ENCODE data around the gene RBM6. TPM values are rescaled to one million over a fixed set of nuclear protein-coding genes. Genes with fewer than 3 reads are reported as not detected.

The RBM6 gene
- 142 TPM for total RNA-seq
- polyA plus RNA-seq = 10 to 100 TPM; 23.1 to 27.4 (median 24.7) TPM

- Histone ChIP-seq H3K36me3 (ENCODE audit: control insufficient read depth, insufficient read depth, low read length) (no peaks in the 10 kb centered on the region), H3K4me3 (ENCODE audit: low read depth, low read length) (peak within 1 kb of the TSS; percentile 82), H3K4me1 (ENCODE audit: control insufficient read depth, insufficient read depth, low read length, poor library complexity, severe bottlenecking) (peaks cover 27% of the 10 kb centered on the region), H3K27me3 (ENCODE audit: control insufficient read depth, insufficient read depth, low read length) (no peaks in the 10 kb centered on the region), H3K27ac (ENCODE audit: insufficient read depth, low read length, poor library complexity, severe bottlenecking) (peak within 1 kb of the TSS; percentile 98), H3K9me3 (ENCODE audit: control insufficient read depth in 2 of 2, low read length in 2 of 2) (no peaks in the 10 kb centered on the region)
- Mint-ChIP-seq H3K4me3 (peak within 1 kb of the TSS; percentile 98 to 100 (median 99)), H3K9me3 (peaks cover 0 to 4% (median 0%) of the 10 kb centered on the region in 7 donors), H3K27me3 (peaks cover 7% of the 10 kb centered on the region), H3K4me1 (peaks cover 8 to 40% (median 21%) of the 10 kb centered on the region in 4 donors), H3K36me3 (peaks cover 9% of the 10 kb centered on the region), H3K27ac (peak within 1 kb of the TSS; percentile 91 to 98 (median 97))
- DNase-seq (peak; percentile 91 to 99 (median 94)), ATAC-seq (ENCODE audit: low read depth in 2 of 2) (peak; percentile 98)
These were observed at the start of gene RBM6 for GRCh38 chr3:49939858-49940666. Gene RBM6, plus strand, starts transcription at chr3:49940150. Its CDS starts 22,492 bp downstream, at chr3:49962642.

- H3K4me3 ChIP-seq (ENCODE audit: low read depth, low read length) = no peak overlapping the region
- H3K4me1 Mint-ChIP-seq = no peaks in the 10 kb centered on the region
These were observed 44.2 kb upstream of the RBM6 start for GRCh38 chr3:49895791-49896190.

GRCh38 chr3:49896345-49896744, 43.6 kb upstream of the RBM6 start:
- no peak overlapping the region for H3K4me3 Mint-ChIP-seq
- H3K27me3 Mint-ChIP-seq = no peaks in the 10 kb centered on the region
- no peak overlapping the region for H3K27ac Mint-ChIP-seq
- H3K9me3 ChIP-seq (ENCODE audit: control insufficient read depth in 2 of 2, low read length in 2 of 2) = no peaks in the 10 kb centered on the region
- DNase-seq (no peak), ATAC-seq (ENCODE audit: low read depth in 2 of 2) (no peak)
- no peaks in the 10 kb centered on the region for H3K4me1 ChIP-seq (ENCODE audit: control insufficient read depth, insufficient read depth, low read length, poor library complexity, severe bottlenecking)
- H3K27me3 ChIP-seq (ENCODE audit: control insufficient read depth, insufficient read depth, low read length) = no peaks in the 10 kb centered on the region
- H3K27ac ChIP-seq (ENCODE audit: insufficient read depth, low read length, poor library complexity, severe bottlenecking) = no peak overlapping the region
- H3K4me1 Mint-ChIP-seq = peaks cover 0 to 4% (median 0%) of the 10 kb centered on the region in 4 donors
- peaks cover 0 to 2% (median 0%) of the 10 kb centered on the region in 7 donors for H3K9me3 Mint-ChIP-seq
- no peaks in the 10 kb centered on the region for H3K36me3 Mint-ChIP-seq
- H3K36me3 ChIP-seq (ENCODE audit: control insufficient read depth, insufficient read depth, low read length) = no peaks in the 10 kb centered on the region
- H3K4me3 ChIP-seq (ENCODE audit: low read depth, low read length) = no peak overlapping the region

More at GRCh38 chr3:49895791-49896190, 44.2 kb upstream of the RBM6 start:
- no peak for DNase-seq
- H3K36me3 Mint-ChIP-seq = no peaks in the 10 kb centered on the region
- peaks cover 0 to 2% (median 0%) of the 10 kb centered on the region in 7 donors for H3K9me3 Mint-ChIP-seq
- Histone ChIP-seq H3K36me3 (ENCODE audit: control insufficient read depth, insufficient read depth, low read length) (no peaks in the 10 kb centered on the region), H3K27me3 (ENCODE audit: control insufficient read depth, insufficient read depth, low read length) (no peaks in the 10 kb centered on the region), H3K27ac (ENCODE audit: insufficient read depth, low read length, poor library complexity, severe bottlenecking) (no peak overlapping the region), H3K9me3 (ENCODE audit: control insufficient read depth in 2 of 2, low read length in 2 of 2) (no peaks in the 10 kb centered on the region), H3K4me1 (ENCODE audit: control insufficient read depth, insufficient read depth, low read length, poor library complexity, severe bottlenecking) (no peaks in the 10 kb centered on the region)
- H3K4me3 Mint-ChIP-seq = no peak overlapping the region
- H3K27ac Mint-ChIP-seq = no peak overlapping the region
- no peaks in the 10 kb centered on the region for H3K27me3 Mint-ChIP-seq
- ATAC-seq (ENCODE audit: low read depth in 2 of 2) = no peak

GRCh38 chr3:49898991-49899390, 41.0 kb upstream of the RBM6 start:
- peaks cover 2% of the 10 kb centered on the region for H3K4me1 ChIP-seq (ENCODE audit: control insufficient read depth, insufficient read depth, low read length, poor library complexity, severe bottlenecking)
- no peak overlapping the region for H3K27ac ChIP-seq (ENCODE audit: insufficient read depth, low read length, poor library complexity, severe bottlenecking)
- no peaks in the 10 kb centered on the region for H3K36me3 ChIP-seq (ENCODE audit: control insufficient read depth, insufficient read depth, low read length)
- H3K9me3 Mint-ChIP-seq = peaks cover 0 to 2% (median 0%) of the 10 kb centered on the region in 7 donors
- H3K9me3 ChIP-seq (ENCODE audit: control insufficient read depth in 2 of 2, low read length in 2 of 2) = no peaks in the 10 kb centered on the region
- H3K4me1 Mint-ChIP-seq = peaks cover 2 to 10% (median 3%) of the 10 kb centered on the region in 4 donors
- DNase-seq (no peak), ATAC-seq (ENCODE audit: low read depth in 2 of 2) (no peak)
- no peaks in the 10 kb centered on the region for H3K36me3 Mint-ChIP-seq
- no peaks in the 10 kb centered on the region for H3K27me3 Mint-ChIP-seq
- no peak overlapping the region for H3K4me3 ChIP-seq (ENCODE audit: low read depth, low read length)
- no peak overlapping the region for H3K4me3 Mint-ChIP-seq
- no peaks in the 10 kb centered on the region for H3K27me3 ChIP-seq (ENCODE audit: control insufficient read depth, insufficient read depth, low read length)
- no peak overlapping the region for H3K27ac Mint-ChIP-seq

- H3K4me3 Mint-ChIP-seq = no peak overlapping the region
- peak in 1 of 3 donors; percentile 16 for DNase-seq
- peaks cover 9% of the 10 kb centered on the region for H3K4me1 ChIP-seq (ENCODE audit: control insufficient read depth, insufficient read depth, low read length, poor library complexity, severe bottlenecking)
- no peak for ATAC-seq (ENCODE audit: low read depth in 2 of 2)
- H3K27ac ChIP-seq (ENCODE audit: insufficient read depth, low read length, poor library complexity, severe bottlenecking) = no peak overlapping the region
- H3K27me3 Mint-ChIP-seq = no peaks in the 10 kb centered on the region
- no peaks in the 10 kb centered on the region for H3K36me3 ChIP-seq (ENCODE audit: control insufficient read depth, insufficient read depth, low read length)
- no peak overlapping the region for H3K4me3 ChIP-seq (ENCODE audit: low read depth, low read length)
- H3K36me3 Mint-ChIP-seq = no peaks in the 10 kb centered on the region
- H3K4me1 Mint-ChIP-seq = peaks cover 3 to 18% (median 5%) of the 10 kb centered on the region in 4 donors
- H3K27me3 ChIP-seq (ENCODE audit: control insufficient read depth, insufficient read depth, low read length) = no peaks in the 10 kb centered on the region
- peaks cover 0 to 2% (median 0%) of the 10 kb centered on the region in 7 donors for H3K9me3 Mint-ChIP-seq
- no peaks in the 10 kb centered on the region for H3K9me3 ChIP-seq (ENCODE audit: control insufficient read depth in 2 of 2, low read length in 2 of 2)
- no peak overlapping the region for H3K27ac Mint-ChIP-seq
These were observed 40.1 kb upstream of the RBM6 start for GRCh38 chr3:49899815-49900214.

- no peaks in the 10 kb centered on the region for H3K9me3 Mint-ChIP-seq
- ATAC-seq (ENCODE audit: low read depth in 2 of 2) (no peak), DNase-seq (no peak)
- H3K4me1 Mint-ChIP-seq = peaks cover 3 to 25% (median 7%) of the 10 kb centered on the region in 4 donors
- no peaks in the 10 kb centered on the region for H3K36me3 Mint-ChIP-seq
- Histone ChIP-seq H3K4me1 (ENCODE audit: control insufficient read depth, insufficient read depth, low read length, poor library complexity, severe bottlenecking) (peaks cover 15% of the 10 kb centered on the region), H3K4me3 (ENCODE audit: low read depth, low read length) (no peak overlapping the region), H3K27ac (ENCODE audit: insufficient read depth, low read length, poor library complexity, severe bottlenecking) (no peak overlapping the region), H3K9me3 (ENCODE audit: control insufficient read depth in 2 of 2, low read length in 2 of 2) (no peaks in the 10 kb centered on the region), H3K36me3 (ENCODE audit: control insufficient read depth, insufficient read depth, low read length) (no peaks in the 10 kb centered on the region), H3K27me3 (ENCODE audit: control insufficient read depth, insufficient read depth, low read length) (no peaks in the 10 kb centered on the region)
- H3K4me3 Mint-ChIP-seq = no peak overlapping the region
- peak overlapping the region in 1 of 3 donors; percentile 54 for H3K27ac Mint-ChIP-seq
- H3K27me3 Mint-ChIP-seq = no peaks in the 10 kb centered on the region
These were observed 39.3 kb upstream of the RBM6 start for GRCh38 chr3:49900491-49901153.

GRCh38 chr3:49901366-49902339, 38.3 kb upstream of the RBM6 start:
- Mint-ChIP-seq H3K27me3 (no peaks in the 10 kb centered on the region), H3K4me1 (peaks cover 11 to 36% (median 16%) of the 10 kb centered on the region in 4 donors), H3K27ac (peak overlapping the region in 1 of 3 donors; percentile 54), H3K36me3 (no peaks in the 10 kb centered on the region), H3K4me3 (peak overlapping the region in 1 of 4 donors; percentile 38), H3K9me3 (no peaks in the 10 kb centered on the region)
- ATAC-seq (ENCODE audit: low read depth in 2 of 2) (no peak), DNase-seq (no peak)
- H3K27ac ChIP-seq (ENCODE audit: insufficient read depth, low read length, poor library complexity, severe bottlenecking) = no peak overlapping the region
- H3K9me3 ChIP-seq (ENCODE audit: control insufficient read depth in 2 of 2, low read length in 2 of 2) = no peaks in the 10 kb centered on the region
- no peak overlapping the region for H3K4me3 ChIP-seq (ENCODE audit: low read depth, low read length)
- no peaks in the 10 kb centered on the region for H3K36me3 ChIP-seq (ENCODE audit: control insufficient read depth, insufficient read depth, low read length)
- no peaks in the 10 kb centered on the region for H3K27me3 ChIP-seq (ENCODE audit: control insufficient read depth, insufficient read depth, low read length)
- peaks cover 25% of the 10 kb centered on the region for H3K4me1 ChIP-seq (ENCODE audit: control insufficient read depth, insufficient read depth, low read length, poor library complexity, severe bottlenecking)
